Measurements from ENCODE around the gene YIPF1. TPM values are rescaled to one million over a fixed set of nuclear protein-coding genes. Genes with fewer than 3 reads are reported as not detected.

YIPF1 gene
- total RNA-seq, 2 experiments from 2014 or later, result 4.3 to 5.5 TPM

GRCh38 chr1:53934170-53934765 lies 44.7 kb upstream of the YIPF1 start:
- Mint-ChIP-seq H3K4me3 (no peak overlapping the region), H3K27ac (no peak overlapping the region), H3K36me3 (ENCODE audit: low read depth) (peaks cover 64% of the 10 kb centered on the region), H3K4me1 (ENCODE audit: low read depth) (peaks cover 11% of the 10 kb centered on the region), H3K9me3 (peaks cover 2% of the 10 kb centered on the region), H3K27me3 (no peaks in the 10 kb centered on the region)
- DNase-seq (no peak), ATAC-seq (ENCODE audit: poor library complexity) (no peak)
- Histone ChIP-seq H3K27ac (ENCODE audit: low read depth in 1 of 2, low read length in 2 of 2) (no peak overlapping the region), H3K9me3 (ENCODE audit: control insufficient read depth in 1 of 2, insufficient read depth in 1 of 2, low read length in 2 of 2) (peaks cover 7 to 14% of the 10 kb centered on the region in 2 experiments), H3K36me3 (ENCODE audit: insufficient read depth, low read length) (peaks cover 34% of the 10 kb centered on the region), H3K4me3 (ENCODE audit: low read length) (no peak overlapping the region), H3K27me3 (ENCODE audit: control insufficient read depth in 1 of 2, insufficient read depth in 2 of 2, low read length in 2 of 2) (no peaks in the 10 kb centered on the region), H3K4me1 (ENCODE audit: insufficient read depth, low read length) (no peaks in the 10 kb centered on the region)
- ChIA-PET POLR2A (interaction anchor here (2.0 kb wide), 1 partner anchor 11 kb away, joined by 6 read pairs; the partner anchor contains the start of genes IFT25 and LRRC42), CTCF (no interaction called here)
- intact Hi-C loops (cut with DNase I, micrococcal nuclease), result no loop called here
- TF ChIP-seq CTCF (IDR thresholded peaks at IDR 0.05), result no peak

GRCh38 chr1:53931523-53931922 lies 41.9 kb upstream of the YIPF1 start:
- Histone ChIP-seq H3K36me3 (ENCODE audit: insufficient read depth, low read length) (peaks cover 25% of the 10 kb centered on the region), H3K27me3 (ENCODE audit: control insufficient read depth in 1 of 2, insufficient read depth in 2 of 2, low read length in 2 of 2) (no peaks in the 10 kb centered on the region), H3K9me3 (ENCODE audit: control insufficient read depth in 1 of 2, insufficient read depth in 1 of 2, low read length in 2 of 2) (peaks cover 7 to 14% of the 10 kb centered on the region in 2 experiments), H3K27ac (ENCODE audit: low read depth in 1 of 2, low read length in 2 of 2) (no peak overlapping the region), H3K4me1 (ENCODE audit: insufficient read depth, low read length) (no peaks in the 10 kb centered on the region), H3K4me3 (ENCODE audit: low read length) (no peak overlapping the region)
- Mint-ChIP-seq H3K36me3 (ENCODE audit: low read depth) (peaks cover 66% of the 10 kb centered on the region), H3K4me3 (no peak overlapping the region), H3K9me3 (peaks cover 2% of the 10 kb centered on the region), H3K27me3 (no peaks in the 10 kb centered on the region), H3K27ac (no peak overlapping the region), H3K4me1 (ENCODE audit: low read depth) (no peaks in the 10 kb centered on the region)
- no peak for ATAC-seq (ENCODE audit: poor library complexity)
- intact Hi-C loops (cut with DNase I, micrococcal nuclease), result no loop called here
- TF ChIP-seq CTCF (IDR thresholded peaks at IDR 0.05), result no peak
- POLR2A ChIA-PET, result no interaction called here
- CTCF ChIA-PET, result no interaction called here
- no peak for DNase-seq

- intact Hi-C loops (cut with DNase I, micrococcal nuclease), result no loop called here
- no peak overlapping the region for H3K4me3 ChIP-seq (ENCODE audit: low read length)
- no peaks in the 10 kb centered on the region for H3K4me1 ChIP-seq (ENCODE audit: insufficient read depth, low read length)
- peaks cover 7 to 14% of the 10 kb centered on the region in 2 experiments for H3K9me3 ChIP-seq (ENCODE audit: control insufficient read depth in 1 of 2, insufficient read depth in 1 of 2, low read length in 2 of 2)
- no peak overlapping the region for H3K27ac ChIP-seq (ENCODE audit: low read depth in 1 of 2, low read length in 2 of 2)
- no peaks in the 10 kb centered on the region for H3K27me3 Mint-ChIP-seq
- ATAC-seq (ENCODE audit: poor library complexity), result no peak
- H3K36me3 Mint-ChIP-seq (ENCODE audit: low read depth), result peaks cover 61% of the 10 kb centered on the region
- no peak for DNase-seq
- peaks cover 2% of the 10 kb centered on the region for H3K9me3 Mint-ChIP-seq
- H3K4me3 Mint-ChIP-seq, result no peak overlapping the region
- H3K36me3 ChIP-seq (ENCODE audit: insufficient read depth, low read length), result peaks cover 23% of the 10 kb centered on the region
- no peak for TF ChIP-seq CTCF (IDR thresholded peaks at IDR 0.05)
- ChIA-PET POLR2A (no interaction called here), CTCF (no interaction called here)
- no peaks in the 10 kb centered on the region for H3K27me3 ChIP-seq (ENCODE audit: control insufficient read depth in 1 of 2, insufficient read depth in 2 of 2, low read length in 2 of 2)
- H3K4me1 Mint-ChIP-seq (ENCODE audit: low read depth), result no peaks in the 10 kb centered on the region
- H3K27ac Mint-ChIP-seq, result no peak overlapping the region
Observed at GRCh38 chr1:53930932-53931331, 41.3 kb upstream of the YIPF1 start.
